Astrocyte (in vitro differentiated cells and primary cell): Measurements from ENCODE around the gene ACAP3. TPM values are rescaled to one million over a fixed set of nuclear protein-coding genes. Genes with fewer than 3 reads are reported as not detected.

Experiments used
- DNase-seq: peaks from one replicate; pipeline ENCODE4 v3.0.0-alpha.2; 2010; ENCODE audit warnings: low read depth
- FAIRE-seq: peaks from 2 replicates; lab custom pipeline; 2011; peaks lifted over from hg19 to GRCh38; lab: Jason Lieb, UNC
- H2AFZ ChIP-seq: 2 replicates; pipeline ENCODE4 v1.6.0; 2012; ENCODE audit warnings: low read depth, low read length, inconsistent platforms
- H3K27ac ChIP-seq: 2 replicates; pipeline ENCODE4 v1.5.1; 2011; ENCODE audit warnings: low read depth, low read length, inconsistent platforms
- H3K27me3 ChIP-seq: 2 replicates; pipeline ENCODE4 v1.6.0; 2011; ENCODE audit warnings: low read length, inconsistent platforms; ENCODE audit not compliant: insufficient read depth
- H3K36me3 ChIP-seq: 2 replicates; pipeline ENCODE4 v1.5.1; 2011; ENCODE audit warnings: low read length, inconsistent platforms; ENCODE audit not compliant: insufficient read depth
- H3K4me1 ChIP-seq: 2 replicates; pipeline ENCODE4 v1.5.1; 2011; ENCODE audit warnings: low read length, inconsistent platforms; ENCODE audit not compliant: insufficient read depth
- H3K4me2 ChIP-seq: 2 replicates; pipeline ENCODE4 v1.6.0; 2012; ENCODE audit warnings: low read length, inconsistent platforms
- H3K4me3 ChIP-seq: 2 replicates; pipeline ENCODE4 v1.5.1; 2011; ENCODE audit warnings: low read depth, mild to moderate bottlenecking, low read length, inconsistent platforms; ENCODE audit not compliant: insufficient read depth
- H3K79me2 ChIP-seq: 2 replicates; pipeline ENCODE4 v1.6.0; 2012; ENCODE audit warnings: mild to moderate bottlenecking, low read length, inconsistent platforms; ENCODE audit not compliant: insufficient read depth
- H3K9ac ChIP-seq: 2 replicates; pipeline ENCODE4 v1.6.0; 2012; ENCODE audit warnings: mild to moderate bottlenecking, low read length, inconsistent platforms
- H3K9me3 ChIP-seq: 2 replicates; pipeline ENCODE4 v1.5.1; 2012; ENCODE audit warnings: low read depth, mild to moderate bottlenecking, low read length, inconsistent platforms; ENCODE audit not compliant: insufficient read depth
- H4K20me1 ChIP-seq: 2 replicates; pipeline ENCODE4 v1.6.0; 2012; ENCODE audit warnings: low read length, inconsistent platforms; ENCODE audit not compliant: insufficient read depth
- H3K27ac Mint-ChIP-seq: one replicate; pipeline ENCODE4 v1.8.0; 2021; ENCODE audit warnings: mild to moderate bottlenecking, mixed read lengths; ENCODE audit not compliant: unreplicated experiment
- H3K27me3 Mint-ChIP-seq: one replicate; pipeline ENCODE4 v1.8.0; 2021; ENCODE audit warnings: low read depth, mixed read lengths; ENCODE audit not compliant: unreplicated experiment
- H3K36me3 Mint-ChIP-seq: one replicate; pipeline ENCODE4 v1.8.0; 2021; ENCODE audit warnings: low read depth, mixed read lengths; ENCODE audit not compliant: unreplicated experiment
- H3K4me1 Mint-ChIP-seq: one replicate; pipeline ENCODE4 v1.8.0; 2021; ENCODE audit warnings: low read depth, mixed read lengths; ENCODE audit not compliant: unreplicated experiment
- H3K4me3 Mint-ChIP-seq: one replicate; pipeline ENCODE4 v1.8.0; 2021; ENCODE audit warnings: mild to moderate bottlenecking, moderate library complexity, mixed read lengths; ENCODE audit not compliant: unreplicated experiment
- H3K9me3 Mint-ChIP-seq: one replicate; pipeline ENCODE4 v1.8.0; 2021; ENCODE audit warnings: mild to moderate bottlenecking, mixed read lengths; ENCODE audit not compliant: unreplicated experiment
- EZH2 ChIP-seq: IDR thresholded peaks from 2 replicates; pipeline ENCODE4 v1.6.1; 2012; ENCODE audit warnings: mild to moderate bottlenecking, low read length, inconsistent platforms; ENCODE audit not compliant: insufficient read depth
- total RNA-seq: library from RNA; stranded (reverse); gene quantifications from 2 replicates; pipeline ENCODE4 v1.2.1, GENCODE V29; 2021
- TF ChIP-seq, protein P1 (sequence below): IDR thresholded peaks from 2 replicates; pipeline ENCODE4 v1.5.1; 2011; ENCODE audit warnings: low read depth, mild to moderate bottlenecking, inconsistent platforms, low read length, moderate library complexity; ENCODE audit not compliant: insufficient read depth

Gene ACAP3
- total RNA-seq, 1 donor from 2014 or later = 64.0 TPM

DNA sequence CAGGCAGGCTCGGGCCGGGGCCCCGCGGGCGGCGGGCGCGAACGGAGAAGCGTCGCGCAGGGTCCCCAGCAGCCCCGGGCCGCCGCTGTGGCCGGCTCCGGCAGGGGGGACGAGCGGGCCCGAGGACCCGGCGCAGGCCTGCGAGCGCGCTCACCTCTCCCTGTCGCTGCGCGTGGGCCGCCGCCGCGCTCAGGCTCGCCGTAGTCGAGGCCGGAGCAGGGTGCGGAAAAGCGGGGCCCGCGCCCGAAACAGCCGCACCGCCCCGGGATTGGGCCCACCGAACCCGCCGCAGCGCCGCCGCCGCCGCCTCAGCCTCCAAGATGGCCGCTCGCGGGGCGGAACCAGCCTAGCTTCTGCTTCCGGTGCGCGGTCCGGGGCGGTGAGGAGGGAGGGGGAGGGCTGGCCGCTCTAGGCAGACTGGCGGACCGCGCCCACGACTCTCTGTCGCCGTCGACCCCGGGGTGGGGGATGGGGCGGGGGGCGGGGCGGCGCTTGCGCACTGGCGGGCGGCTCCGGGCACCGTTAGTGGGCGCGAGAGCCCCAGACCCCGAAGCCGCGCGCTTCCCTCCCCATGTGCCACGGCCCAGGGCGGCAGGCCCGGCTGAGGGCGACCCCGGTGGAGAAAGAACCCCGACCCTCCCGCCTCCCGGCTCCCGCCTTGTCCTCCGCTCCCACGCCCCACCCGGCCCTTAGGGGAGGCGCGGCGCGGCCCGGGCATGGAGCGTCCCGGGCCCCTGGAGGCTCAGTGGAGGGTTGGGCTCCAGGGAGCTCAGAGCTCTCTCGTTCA is 34.0 kb downstream of the ACAP3 start, which contains the start of gene UBE2J2:
UBE2J2 (minus strand) TSS at position 343 of the 787 bp plus-strand sequence. CDS start 5,862 bp downstream, outside the sequence.
- H3K4me1 ChIP-seq = peaks cover 40% of the 10 kb centered on the region
- peaks cover 38% of the 10 kb centered on the region for H4K20me1 ChIP-seq
- no peaks in the 10 kb centered on the region for H3K36me3 ChIP-seq
- H3K4me3 ChIP-seq = peak within 1 kb of the TSS; percentile 88
- peak within 1 kb of the TSS; percentile 90 for H3K27ac ChIP-seq
- H3K27me3 ChIP-seq = no peaks in the 10 kb centered on the region
- peak within 1 kb of the TSS; percentile 91 for H2AFZ ChIP-seq
- H3K79me2 ChIP-seq = peaks cover 49% of the 10 kb centered on the region
- Mint-ChIP-seq H3K27me3 (no peaks in the 10 kb centered on the region), H3K4me3 (peak within 1 kb of the TSS; percentile 93), H3K9me3 (no peaks in the 10 kb centered on the region), H3K36me3 (peaks cover 6% of the 10 kb centered on the region), H3K27ac (peak within 1 kb of the TSS; percentile 93), H3K4me1 (peaks cover 35% of the 10 kb centered on the region)
- peak; percentile 82 for DNase-seq
- H3K9me3 ChIP-seq = no peaks in the 10 kb centered on the region
- no peak for FAIRE-seq
- peak within 1 kb of the TSS; percentile 99 for H3K9ac ChIP-seq
- no peak for TF ChIP-seq EZH2
- TF ChIP-seq, protein P1, sequence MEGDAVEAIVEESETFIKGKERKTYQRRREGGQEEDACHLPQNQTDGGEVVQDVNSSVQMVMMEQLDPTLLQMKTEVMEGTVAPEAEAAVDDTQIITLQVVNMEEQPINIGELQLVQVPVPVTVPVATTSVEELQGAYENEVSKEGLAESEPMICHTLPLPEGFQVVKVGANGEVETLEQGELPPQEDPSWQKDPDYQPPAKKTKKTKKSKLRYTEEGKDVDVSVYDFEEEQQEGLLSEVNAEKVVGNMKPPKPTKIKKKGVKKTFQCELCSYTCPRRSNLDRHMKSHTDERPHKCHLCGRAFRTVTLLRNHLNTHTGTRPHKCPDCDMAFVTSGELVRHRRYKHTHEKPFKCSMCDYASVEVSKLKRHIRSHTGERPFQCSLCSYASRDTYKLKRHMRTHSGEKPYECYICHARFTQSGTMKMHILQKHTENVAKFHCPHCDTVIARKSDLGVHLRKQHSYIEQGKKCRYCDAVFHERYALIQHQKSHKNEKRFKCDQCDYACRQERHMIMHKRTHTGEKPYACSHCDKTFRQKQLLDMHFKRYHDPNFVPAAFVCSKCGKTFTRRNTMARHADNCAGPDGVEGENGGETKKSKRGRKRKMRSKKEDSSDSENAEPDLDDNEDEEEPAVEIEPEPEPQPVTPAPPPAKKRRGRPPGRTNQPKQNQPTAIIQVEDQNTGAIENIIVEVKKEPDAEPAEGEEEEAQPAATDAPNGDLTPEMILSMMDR = no peak
- peak within 1 kb of the TSS; percentile 99 for H3K4me2 ChIP-seq

DNA sequence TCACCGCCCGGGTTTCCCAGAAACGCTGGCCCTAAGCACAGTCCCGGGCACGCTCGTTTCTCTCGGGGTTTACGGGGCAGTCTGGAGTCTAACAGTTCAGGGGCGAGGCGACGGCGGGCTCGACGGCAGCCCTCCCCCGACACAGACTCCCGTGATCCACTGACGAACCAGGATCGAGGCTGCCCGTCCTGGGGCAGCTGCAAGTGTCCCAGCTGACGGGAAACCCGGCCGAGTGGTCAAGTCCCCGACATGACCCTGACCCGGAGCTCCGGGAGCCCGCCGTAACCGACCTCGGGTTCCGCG is 34.6 kb downstream of the ACAP3 start:
- H3K79me2 ChIP-seq = peaks cover 55% of the 10 kb centered on the region
- Mint-ChIP-seq H3K4me3 (peak overlapping the region; percentile 93), H3K36me3 (peaks cover 7% of the 10 kb centered on the region), H3K9me3 (no peaks in the 10 kb centered on the region), H3K27ac (peak overlapping the region; percentile 93), H3K4me1 (peaks cover 35% of the 10 kb centered on the region), H3K27me3 (no peaks in the 10 kb centered on the region)
- peak overlapping the region; percentile 90 for H3K27ac ChIP-seq
- peak overlapping the region; percentile 44 for H2AFZ ChIP-seq
- H3K9me3 ChIP-seq = no peaks in the 10 kb centered on the region
- FAIRE-seq = no peak
- no peaks in the 10 kb centered on the region for H3K27me3 ChIP-seq
- H3K4me2 ChIP-seq = peak overlapping the region; percentile 99
- peaks cover 44% of the 10 kb centered on the region for H4K20me1 ChIP-seq
- TF ChIP-seq, protein P1 = no peak
- TF ChIP-seq EZH2 = no peak
- H3K4me1 ChIP-seq = peaks cover 40% of the 10 kb centered on the region
- peak overlapping the region; percentile 88 for H3K4me3 ChIP-seq
- peak overlapping the region; percentile 99 for H3K9ac ChIP-seq
- no peak for DNase-seq
- H3K36me3 ChIP-seq = no peaks in the 10 kb centered on the region
